Panc1 (cell line): ENCODE measurements around the gene CACNA1D. TPM values are rescaled to one million over a fixed set of nuclear protein-coding genes. Genes with fewer than 3 reads are reported as not detected.

Source experiments
- ATAC-seq: fragments of 200-7000 bp; cut with Tn5 transposase; 2 replicates; pipeline ENCODE4 v1.9.1; 2020; ENCODE audit warnings: mild to moderate bottlenecking, moderate library complexity
- BruUV-seq: library from RNA; stranded (reverse); fragments of 400-500 nt; replicated peaks from 2 replicates; lab custom pipeline; 2021; lab: Mats Ljungman, UMichigan
- CTCF ChIA-PET: fragments of 300-600 bp; sonication (Branson Sonifier 250); formaldehyde crosslinking; loops from one replicate; lab custom pipeline; 2022; ENCODE audit warnings: antibody characterized with exemption; lab: Charles Lee
- POLR2A ChIA-PET: fragments of 300-600 bp; sonication (Branson Sonifier 250); formaldehyde crosslinking; loops from one replicate; lab custom pipeline; 2022; ENCODE audit warnings: antibody characterized with exemption; lab: Charles Lee
- DNase-seq: peaks from one replicate; pipeline ENCODE4 v3.0.0-alpha.2; 2010; ENCODE audit warnings: low read depth, low spot score
- H3K27ac ChIP-seq: 2 replicates; pipeline ENCODE4 v1.5.1; 2011; ENCODE audit warnings: mild to moderate bottlenecking, low read length, inconsistent platforms
- H3K27me3 ChIP-seq: fragments of 200-500 bp; sonication (Bioruptor generic); 2 replicates; pipeline ENCODE4 v1.6.0; 2014; ENCODE audit warnings: low read length, inconsistent platforms; ENCODE audit not compliant: control insufficient read depth, insufficient read depth
- H3K36me3 ChIP-seq: fragments of 200-500 bp; sonication (Bioruptor generic); 2 replicates; pipeline ENCODE4 v1.5.1; 2014; ENCODE audit warnings: inconsistent platforms, mild to moderate bottlenecking, low read length, moderate library complexity; ENCODE audit not compliant: control insufficient read depth, insufficient read depth
- H3K4me1 ChIP-seq: 2 replicates; pipeline ENCODE4 v1.5.1; 2011; ENCODE audit warnings: inconsistent platforms, mild to moderate bottlenecking, low read length, moderate library complexity; ENCODE audit not compliant: control insufficient read depth, insufficient read depth
- H3K4me3 ChIP-seq, 2 experiments: 2 replicates each; pipeline ENCODE4 v1.5.1; 2011 to 2012; ENCODE audit warnings: low read depth in 2 of 2, low read length in 2 of 2, mild to moderate bottlenecking in 2 of 2, inconsistent platforms in 1 of 2, moderate library complexity in 1 of 2
- H3K9me3 ChIP-seq: fragments of 200-500 bp; sonication (Bioruptor generic); 2 replicates; pipeline ENCODE4 v1.5.1; 2014; ENCODE audit warnings: low read depth, mild to moderate bottlenecking, inconsistent platforms, low read length, moderate library complexity; ENCODE audit not compliant: control insufficient read depth, insufficient read depth
- POLR2AphosphoS5 ChIP-seq: IDR thresholded peaks from 2 replicates; pipeline ENCODE4 v1.6.1; 2012; ENCODE audit warnings: mild to moderate bottlenecking, low read depth, low read length, moderate library complexity
- SIN3A ChIP-seq: IDR thresholded peaks from 2 replicates; pipeline ENCODE4 v1.6.1; 2012; ENCODE audit warnings: low read depth, mild to moderate bottlenecking, low read length, moderate library complexity, borderline replicate concordance; ENCODE audit not compliant: insufficient read depth
- TCF7L2 ChIP-seq: IDR thresholded peaks from 2 replicates; pipeline ENCODE4 v1.6.1; 2011; ENCODE audit warnings: mild to moderate bottlenecking, low read depth, low read length, inconsistent platforms
- in situ Hi-C: cut with HindIII; loops from 2 replicates; pipeline ENCODE4 v1.10.0; 2016; ENCODE audit warnings: low sequenced_read_pairs, low pct_unique_long_range_greater_than_20kb
- intact Hi-C: fragments of 100-400 bp; cut with micrococcal nuclease; formaldehyde crosslinking; loops from one replicate; pipeline ENCODE4 v1.10.0; 2022; ENCODE audit not compliant: unreplicated experiment
- total RNA-seq: library from RNA; stranded (reverse); gene quantifications from one replicate; pipeline ENCODE4 v1.2.1, GENCODE V29; 2021; ENCODE audit not compliant: unreplicated experiment
- TF ChIP-seq, protein P1 (sequence below), 2 experiments: IDR thresholded peaks; 2 replicates each; pipeline ENCODE4 v1.6.1; 2011 to 2012; ENCODE audit warnings: low read depth in 2 of 2, control low read depth in 1 of 2, low read length in 1 of 2, mild to moderate bottlenecking in 1 of 2, moderate library complexity in 1 of 2; ENCODE audit not compliant: insufficient read depth in 1 of 2
- TF ChIP-seq, protein P2 (sequence below): fragments of 450-650 bp; IDR thresholded peaks from 2 replicates; pipeline ENCODE4 v1.5.1; 2017; ENCODE audit warnings: mild to moderate bottlenecking

Gene CACNA1D
- total RNA-seq, 1 experiment from 2014 or later: 23.0 TPM

DNA sequence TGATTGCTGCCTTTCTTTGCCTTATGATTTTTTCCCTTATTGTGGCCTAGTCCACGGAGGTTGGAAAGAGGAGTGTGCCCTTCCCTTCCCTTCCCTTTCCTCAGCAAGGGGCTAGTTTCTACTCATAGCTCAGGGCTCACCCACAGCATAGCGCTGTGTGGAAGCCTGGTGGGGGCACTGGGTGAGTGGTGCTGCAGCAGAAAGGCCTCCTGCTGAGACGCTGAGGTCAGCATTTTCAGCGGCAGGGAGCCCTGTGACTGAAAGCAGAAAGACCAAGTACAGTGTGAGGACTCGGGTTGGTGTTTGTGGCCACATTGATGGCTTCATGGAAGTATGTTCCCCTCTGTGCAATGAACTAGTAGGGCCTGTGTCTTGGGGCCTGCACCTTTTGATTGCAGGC is 21.9 kb downstream of the CACNA1D start:
- no peak for ATAC-seq

DNA sequence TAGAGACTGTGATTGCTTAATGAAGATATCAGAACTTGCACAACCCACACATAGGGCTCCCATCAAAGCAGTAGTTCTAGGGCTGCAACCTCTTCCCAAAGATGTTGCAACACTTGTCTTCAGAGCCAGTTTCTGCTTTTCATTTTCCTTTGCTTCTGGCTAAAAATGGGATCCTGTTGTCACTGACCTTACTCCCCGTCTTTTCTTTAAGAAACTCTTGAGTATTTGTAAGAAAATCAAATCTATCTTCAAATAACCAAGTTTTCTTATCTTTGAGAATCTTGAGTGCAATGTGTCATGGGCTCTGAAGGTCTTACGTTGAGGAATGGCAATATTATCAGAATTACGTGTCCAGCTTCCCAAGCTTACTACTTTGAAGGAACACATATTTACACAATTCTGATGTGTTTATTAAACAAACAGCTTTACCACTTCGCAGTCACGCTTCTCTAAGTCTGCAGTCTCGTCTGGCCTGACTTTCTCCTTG is 24.1 kb downstream of the CACNA1D start:
- peak; percentile 75; the same call in 1 of the 2 replicates for TF ChIP-seq TCF7L2
- no peak for TF ChIP-seq SIN3A
- peak; percentile 54; the same call in 1 of the 2 replicates for TF ChIP-seq POLR2AphosphoS5
- TF ChIP-seq, protein P1, sequence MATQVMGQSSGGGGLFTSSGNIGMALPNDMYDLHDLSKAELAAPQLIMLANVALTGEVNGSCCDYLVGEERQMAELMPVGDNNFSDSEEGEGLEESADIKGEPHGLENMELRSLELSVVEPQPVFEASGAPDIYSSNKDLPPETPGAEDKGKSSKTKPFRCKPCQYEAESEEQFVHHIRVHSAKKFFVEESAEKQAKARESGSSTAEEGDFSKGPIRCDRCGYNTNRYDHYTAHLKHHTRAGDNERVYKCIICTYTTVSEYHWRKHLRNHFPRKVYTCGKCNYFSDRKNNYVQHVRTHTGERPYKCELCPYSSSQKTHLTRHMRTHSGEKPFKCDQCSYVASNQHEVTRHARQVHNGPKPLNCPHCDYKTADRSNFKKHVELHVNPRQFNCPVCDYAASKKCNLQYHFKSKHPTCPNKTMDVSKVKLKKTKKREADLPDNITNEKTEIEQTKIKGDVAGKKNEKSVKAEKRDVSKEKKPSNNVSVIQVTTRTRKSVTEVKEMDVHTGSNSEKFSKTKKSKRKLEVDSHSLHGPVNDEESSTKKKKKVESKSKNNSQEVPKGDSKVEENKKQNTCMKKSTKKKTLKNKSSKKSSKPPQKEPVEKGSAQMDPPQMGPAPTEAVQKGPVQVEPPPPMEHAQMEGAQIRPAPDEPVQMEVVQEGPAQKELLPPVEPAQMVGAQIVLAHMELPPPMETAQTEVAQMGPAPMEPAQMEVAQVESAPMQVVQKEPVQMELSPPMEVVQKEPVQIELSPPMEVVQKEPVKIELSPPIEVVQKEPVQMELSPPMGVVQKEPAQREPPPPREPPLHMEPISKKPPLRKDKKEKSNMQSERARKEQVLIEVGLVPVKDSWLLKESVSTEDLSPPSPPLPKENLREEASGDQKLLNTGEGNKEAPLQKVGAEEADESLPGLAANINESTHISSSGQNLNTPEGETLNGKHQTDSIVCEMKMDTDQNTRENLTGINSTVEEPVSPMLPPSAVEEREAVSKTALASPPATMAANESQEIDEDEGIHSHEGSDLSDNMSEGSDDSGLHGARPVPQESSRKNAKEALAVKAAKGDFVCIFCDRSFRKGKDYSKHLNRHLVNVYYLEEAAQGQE (IDR thresholded peaks at IDR 0.05; ENCODE audit: insufficient read depth in 1 of 2, low read depth in 2 of 2, low read length in 1 of 2): peak in 1 of 2 experiments; percentile 32; a peak in 1 of 4 replicates
- TF ChIP-seq, protein P2, sequence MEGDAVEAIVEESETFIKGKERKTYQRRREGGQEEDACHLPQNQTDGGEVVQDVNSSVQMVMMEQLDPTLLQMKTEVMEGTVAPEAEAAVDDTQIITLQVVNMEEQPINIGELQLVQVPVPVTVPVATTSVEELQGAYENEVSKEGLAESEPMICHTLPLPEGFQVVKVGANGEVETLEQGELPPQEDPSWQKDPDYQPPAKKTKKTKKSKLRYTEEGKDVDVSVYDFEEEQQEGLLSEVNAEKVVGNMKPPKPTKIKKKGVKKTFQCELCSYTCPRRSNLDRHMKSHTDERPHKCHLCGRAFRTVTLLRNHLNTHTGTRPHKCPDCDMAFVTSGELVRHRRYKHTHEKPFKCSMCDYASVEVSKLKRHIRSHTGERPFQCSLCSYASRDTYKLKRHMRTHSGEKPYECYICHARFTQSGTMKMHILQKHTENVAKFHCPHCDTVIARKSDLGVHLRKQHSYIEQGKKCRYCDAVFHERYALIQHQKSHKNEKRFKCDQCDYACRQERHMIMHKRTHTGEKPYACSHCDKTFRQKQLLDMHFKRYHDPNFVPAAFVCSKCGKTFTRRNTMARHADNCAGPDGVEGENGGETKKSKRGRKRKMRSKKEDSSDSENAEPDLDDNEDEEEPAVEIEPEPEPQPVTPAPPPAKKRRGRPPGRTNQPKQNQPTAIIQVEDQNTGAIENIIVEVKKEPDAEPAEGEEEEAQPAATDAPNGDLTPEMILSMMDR: no peak
- peak; percentile 89 for ATAC-seq
- Histone ChIP-seq H3K4me1 (peaks cover 21% of the 10 kb centered on the region), H3K9me3 (no peaks in the 10 kb centered on the region), H3K27me3 (no peaks in the 10 kb centered on the region), H3K4me3 (peak overlapping the region in 1 of 2 experiments; percentile 50; a peak in 2 of 4 replicates), H3K36me3 (no peaks in the 10 kb centered on the region), H3K27ac (peak overlapping the region; percentile 92)
- DNase-seq: no peak
- ChIA-PET CTCF (no interaction called here), POLR2A (no interaction called here)
- intact Hi-C loops (no loop called here), in situ Hi-C loops (no loop called here)
- no TSS peak for BruUV-seq

More for the DNA sequence above, 21.9 kb downstream of the CACNA1D start:
- ChIA-PET POLR2A (no interaction called here), CTCF (no interaction called here)
- Histone ChIP-seq H3K9me3 (no peaks in the 10 kb centered on the region), H3K27ac (peak overlapping the region; percentile 80), H3K4me1 (peaks cover 17% of the 10 kb centered on the region), H3K36me3 (no peaks in the 10 kb centered on the region), H3K27me3 (no peaks in the 10 kb centered on the region), H3K4me3 (no peak overlapping the region)
- no peak for DNase-seq
- BruUV-seq: no TSS peak
- TF ChIP-seq POLR2AphosphoS5 (no peak), TCF7L2 (no peak), SIN3A (no peak)
- TF ChIP-seq, protein P1 (IDR thresholded peaks at IDR 0.05; ENCODE audit: insufficient read depth in 1 of 2, low read depth in 2 of 2, low read length in 1 of 2): no peak
- TF ChIP-seq, protein P2: no peak
- intact Hi-C loops: no loop called here
- in situ Hi-C loops: no loop called here
